Thoracic aorta (tissue), 2 donors: Measurements from ENCODE around the gene NMD3. TPM values are rescaled to one million over a fixed set of nuclear protein-coding genes. Genes with fewer than 3 reads are reported as not detected.

Experiments used
- ATAC-seq: fragments of 150-250 bp; one replicate; pipeline ENCODE4 v1.8.0; 2017; ENCODE audit warnings: low read depth; ENCODE audit not compliant: insufficient number of reproducible peaks, low FRiP score
- DNase-seq: peaks from one replicate; pipeline ENCODE4 v3.0.0-alpha.2; 2020; ENCODE audit warnings: low spot score
- H3K27ac ChIP-seq, 2 donors: fragments of 200-600 bp; sonication (generic); 1 replicate in 1 of 2; 2 replicates in 1 of 2; pipeline ENCODE4 v1.5.1; 2016; ENCODE audit warnings: mild to moderate bottlenecking in 2 of 2, moderate library complexity in 2 of 2
- H3K27me3 ChIP-seq: fragments of 200-600 bp; sonication (generic); replicated peaks from 2 replicates; pipeline ENCODE4 v1.6.0; 2016; ENCODE audit warnings: mild to moderate bottlenecking; ENCODE audit not compliant: insufficient read depth
- H3K36me3 ChIP-seq: fragments of 200-600 bp; sonication (generic); one replicate; pipeline ENCODE4 v1.5.1; 2016
- H3K4me1 ChIP-seq, 2 donors: fragments of 200-600 bp; sonication (generic); 1 replicate in 1 of 2; 2 replicates in 1 of 2; pipeline versions ENCODE4 v1.5.1 to v1.6.0; 2016; ENCODE audit warnings: low read depth in 2 of 2, mild to moderate bottlenecking in 1 of 2; ENCODE audit not compliant: control insufficient read depth in 1 of 2
- H3K4me3 ChIP-seq: fragments of 200-600 bp; sonication (generic); 2 replicates; pipeline ENCODE4 v1.5.1; 2016; ENCODE audit warnings: mild to moderate bottlenecking
- H3K9me3 ChIP-seq: fragments of 200-600 bp; sonication (generic); 2 replicates; pipeline ENCODE4 v1.5.1; 2016
- CTCF ChIP-seq: fragments of 200-600 bp; sonication (generic); IDR thresholded peaks from one replicate; pipeline ENCODE4 v1.5.1; 2019; ENCODE audit warnings: antibody characterized with exemption
- total RNA-seq, 2 donors: library from RNA; depleted of rRNA; stranded (reverse); fragments of >200 nt; gene quantifications; one replicate each; pipeline versions ENCODE4 v1.1.0 to v1.2.3, GENCODE V29; 2016

The NMD3 gene
- total RNA-seq, 2 donors from 2014 or later, result 41.2 to 48.8 TPM

GRCh38 chr3:161187046-161187445 is 34.1 kb upstream of the NMD3 start:
- H3K4me3 ChIP-seq, result no peak overlapping the region
- H3K4me1 ChIP-seq, result peaks cover 0 to 2% of the 10 kb centered on the region in 2 donors
- no peaks in the 10 kb centered on the region for H3K27me3 ChIP-seq
- no peaks in the 10 kb centered on the region for H3K36me3 ChIP-seq
- DNase-seq (no peak), ATAC-seq (no peak)
- no peaks in the 10 kb centered on the region for H3K9me3 ChIP-seq
- H3K27ac ChIP-seq, result no peak overlapping the region
- TF ChIP-seq CTCF, result no peak

DNA sequence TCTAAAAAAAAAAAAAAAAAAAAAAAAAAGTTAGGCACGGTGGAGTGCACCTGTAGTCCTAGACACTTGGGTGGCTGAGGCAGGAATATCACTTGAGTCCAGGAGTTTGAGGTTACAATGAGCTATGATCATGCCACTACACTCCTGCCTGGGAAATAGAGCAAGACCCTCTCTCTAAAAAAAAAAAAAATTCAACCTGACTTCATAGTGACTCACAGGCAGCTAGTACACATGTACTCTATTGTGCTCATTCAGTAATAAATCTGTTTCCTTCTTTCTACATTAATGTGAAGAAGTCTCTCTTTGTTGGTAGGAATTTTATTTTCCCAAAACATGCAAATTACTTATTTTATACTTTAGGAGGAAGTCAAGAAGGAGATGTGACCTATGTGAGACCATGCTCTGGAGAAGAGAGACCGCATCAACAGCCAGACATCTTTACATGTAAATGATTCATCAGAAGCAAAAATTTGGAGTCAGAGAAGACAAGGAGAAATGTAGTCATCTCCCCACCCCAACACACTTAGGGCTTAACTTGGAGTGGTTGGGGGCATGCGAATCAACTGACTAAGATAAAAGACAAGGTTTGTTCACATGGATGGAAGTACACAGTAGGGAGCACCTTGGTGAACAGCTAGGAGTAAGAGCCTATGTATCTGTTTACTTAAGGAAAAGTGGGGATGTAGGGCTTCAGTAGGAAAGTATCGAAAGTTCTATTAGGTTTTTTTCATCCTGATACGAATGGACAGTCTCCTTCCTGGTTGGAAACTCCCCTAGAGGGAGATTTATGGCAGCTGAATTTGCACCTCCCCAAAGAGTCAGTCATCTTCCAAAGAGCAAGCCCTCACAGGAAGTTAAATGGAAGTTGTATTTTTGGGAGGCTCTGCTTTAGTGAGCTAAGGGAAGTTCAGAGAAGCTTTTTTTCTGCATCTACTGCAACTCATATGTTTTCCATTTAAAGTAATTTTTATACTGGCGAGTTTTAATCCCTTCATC is 23.0 kb upstream of the NMD3 start:
- no peaks in the 10 kb centered on the region for H3K9me3 ChIP-seq
- TF ChIP-seq CTCF, result no peak
- ATAC-seq, result no peak

GRCh38 chr3:161199926-161200325 is 21.2 kb upstream of the NMD3 start:
- Histone ChIP-seq H3K9me3 (no peaks in the 10 kb centered on the region), H3K4me3 (no peak overlapping the region), H3K4me1 (no peaks in the 10 kb centered on the region), H3K36me3 (no peaks in the 10 kb centered on the region), H3K27me3 (no peaks in the 10 kb centered on the region), H3K27ac (no peak overlapping the region)
- no peak for DNase-seq
- ATAC-seq, result no peak
- no peak for TF ChIP-seq CTCF

More for the DNA sequence above, 23.0 kb upstream of the NMD3 start:
- Histone ChIP-seq H3K4me3 (no peak overlapping the region), H3K4me1 (no peaks in the 10 kb centered on the region), H3K36me3 (no peaks in the 10 kb centered on the region), H3K27me3 (no peaks in the 10 kb centered on the region), H3K27ac (no peak overlapping the region)
- no peak for DNase-seq

GRCh38 chr3:161203485-161204098 is 17.5 kb upstream of the NMD3 start:
- TF ChIP-seq CTCF, result no peak
- Histone ChIP-seq H3K4me3 (no peak overlapping the region), H3K4me1 (no peaks in the 10 kb centered on the region), H3K27me3 (no peaks in the 10 kb centered on the region), H3K36me3 (no peaks in the 10 kb centered on the region), H3K27ac (no peak overlapping the region), H3K9me3 (no peaks in the 10 kb centered on the region)
- ATAC-seq (no peak), DNase-seq (no peak)

DNA sequence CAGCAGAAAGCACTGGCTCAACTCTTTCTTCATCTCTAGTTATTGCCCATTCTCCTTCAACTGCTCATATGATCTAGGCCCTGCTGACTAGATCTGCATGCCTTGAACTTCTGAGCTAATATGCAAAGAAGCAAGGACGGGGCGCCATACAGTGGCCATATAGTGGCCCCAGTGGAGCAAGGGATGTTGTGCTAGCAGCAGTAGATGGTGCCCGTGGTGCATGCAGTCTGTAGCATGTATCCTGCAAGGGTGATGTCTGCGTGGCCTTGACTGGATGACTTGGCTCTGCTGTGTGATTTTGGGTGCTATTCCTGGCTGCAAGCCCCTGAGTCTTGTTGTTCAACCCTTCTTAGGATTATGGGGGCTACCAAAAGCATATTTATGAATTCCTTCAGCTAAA is 12.2 kb upstream of the NMD3 start:
- no peak for TF ChIP-seq CTCF
- Histone ChIP-seq H3K27me3 (no peaks in the 10 kb centered on the region), H3K4me3 (no peak overlapping the region), H3K4me1 (no peaks in the 10 kb centered on the region), H3K27ac (no peak overlapping the region), H3K9me3 (no peaks in the 10 kb centered on the region), H3K36me3 (no peaks in the 10 kb centered on the region)
- ATAC-seq, result no peak
- no peak for DNase-seq
